GM08714 (cell line): ENCODE measurements around the gene COL23A1.

ENCODE experiments used
- H3K4me3 ChIP-seq: fragments of 200-500 bp; sonication (Bioruptor generic); 2 replicates; pipeline ENCODE4 v1.5.1; 2014; ENCODE audit warnings: mild to moderate bottlenecking, low read length, inconsistent platforms
- ZNF274 ChIP-seq: IDR thresholded peaks from 2 replicates; pipeline ENCODE4 v1.6.1; 2012; ENCODE audit warnings: mild to moderate bottlenecking, low read depth, low read length

Gene COL23A1

DNA sequence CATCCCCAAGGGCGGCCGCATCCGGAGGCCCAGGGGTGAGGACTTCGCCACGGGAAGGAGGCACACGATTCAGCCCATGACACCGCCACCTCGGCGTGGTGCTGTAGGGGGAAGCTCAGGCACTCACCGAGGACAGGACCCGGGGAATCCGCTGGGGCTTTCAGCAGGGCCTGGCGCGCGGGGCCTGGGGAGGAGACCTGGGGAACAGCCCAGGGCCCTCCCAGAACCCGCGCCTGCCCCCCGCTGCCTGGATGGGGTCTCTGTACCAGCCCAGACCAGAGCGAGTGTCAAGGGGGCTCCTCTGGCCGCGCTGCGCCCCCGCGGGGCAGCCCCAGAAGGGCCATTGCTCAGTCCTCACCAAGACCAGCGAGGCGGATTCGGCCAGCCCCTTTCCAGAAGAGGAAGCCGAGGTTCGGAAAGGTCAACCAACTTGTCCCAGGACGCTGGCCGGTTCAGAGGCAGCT lies 12.8 kb downstream of the COL23A1 start:
- no peak for TF ChIP-seq ZNF274
- H3K4me3 ChIP-seq, result no peak overlapping the region

DNA sequence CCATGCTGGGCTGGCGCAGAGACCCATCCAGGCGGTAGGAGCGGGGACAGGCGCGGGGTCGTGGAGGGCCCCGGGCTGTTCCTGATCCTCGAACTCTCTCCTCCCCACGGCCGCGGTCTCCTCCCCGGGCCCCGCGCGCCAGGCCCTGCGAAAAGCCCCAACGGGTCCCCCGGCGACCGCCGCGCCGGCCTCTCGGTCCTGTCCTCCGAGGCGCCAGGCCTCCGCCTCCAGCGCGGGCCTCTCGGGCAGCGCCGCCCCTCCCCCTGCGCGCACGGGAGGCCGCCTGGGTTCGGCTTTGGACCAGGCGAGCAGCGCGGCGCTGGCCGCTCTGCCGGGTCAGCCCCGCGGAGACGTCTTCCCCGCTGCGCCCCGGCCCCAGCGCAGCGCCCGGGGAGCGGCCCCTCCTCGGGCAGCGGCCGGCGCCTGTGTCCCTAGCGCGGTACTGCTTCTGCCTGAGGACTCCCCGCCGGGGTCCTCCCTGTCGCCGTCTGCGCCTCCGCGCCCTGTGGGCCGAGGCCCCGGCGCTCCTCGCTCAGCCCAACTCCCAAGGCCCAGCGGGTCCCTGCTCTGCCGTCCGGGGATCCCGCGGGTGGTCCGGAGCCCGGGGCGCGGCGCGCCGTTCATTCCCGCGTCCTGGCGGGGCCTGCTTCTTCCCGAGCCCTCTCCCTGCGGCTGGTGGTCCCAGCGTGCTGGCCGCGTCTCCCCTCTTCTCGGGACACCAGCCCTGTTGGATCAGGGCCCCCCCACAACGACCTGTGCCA lies 13.4 kb downstream of the COL23A1 start:
- no peak overlapping the region for H3K4me3 ChIP-seq
- TF ChIP-seq ZNF274, result no peak

DNA sequence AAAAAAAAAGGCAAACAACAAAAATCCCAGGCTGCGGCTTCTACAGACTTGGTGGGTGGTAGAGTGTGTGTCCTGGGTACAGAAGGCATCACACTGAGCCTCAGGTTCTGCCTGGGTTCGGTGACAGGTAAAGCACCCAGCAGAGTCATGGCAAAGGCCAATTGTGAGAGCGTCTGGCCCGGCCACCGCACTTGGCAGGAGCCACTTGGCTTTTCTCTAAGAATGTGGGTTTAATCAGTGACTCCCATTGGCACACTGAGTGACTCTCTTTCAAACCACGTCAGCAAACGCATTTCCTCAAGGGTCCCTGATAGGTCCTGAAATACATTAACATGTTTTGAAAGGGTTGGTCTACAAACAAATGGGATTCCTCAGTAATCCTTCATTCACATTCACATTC lies 17.0 kb downstream of the COL23A1 start:
- no peak overlapping the region for H3K4me3 ChIP-seq
- no peak for TF ChIP-seq ZNF274

DNA sequence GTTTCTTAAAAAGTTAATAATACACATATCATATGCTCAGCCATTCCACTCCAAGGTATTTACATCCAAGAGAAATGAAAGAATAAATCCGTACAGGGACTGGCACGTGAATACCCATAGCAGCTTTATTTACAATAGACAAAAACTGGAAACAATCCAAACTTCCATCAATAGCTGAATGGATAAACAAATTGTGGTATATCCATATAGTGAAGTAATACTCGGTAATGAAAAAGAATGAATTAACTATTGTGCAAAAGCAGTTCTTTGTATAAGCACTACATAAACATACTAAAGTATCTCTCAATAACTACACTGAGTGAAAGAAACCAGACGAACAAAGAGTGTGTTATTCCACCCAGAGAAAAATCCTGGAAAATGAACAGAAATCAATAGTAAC lies 17.6 kb downstream of the COL23A1 start:
- no peak for TF ChIP-seq ZNF274
- no peak overlapping the region for H3K4me3 ChIP-seq

DNA sequence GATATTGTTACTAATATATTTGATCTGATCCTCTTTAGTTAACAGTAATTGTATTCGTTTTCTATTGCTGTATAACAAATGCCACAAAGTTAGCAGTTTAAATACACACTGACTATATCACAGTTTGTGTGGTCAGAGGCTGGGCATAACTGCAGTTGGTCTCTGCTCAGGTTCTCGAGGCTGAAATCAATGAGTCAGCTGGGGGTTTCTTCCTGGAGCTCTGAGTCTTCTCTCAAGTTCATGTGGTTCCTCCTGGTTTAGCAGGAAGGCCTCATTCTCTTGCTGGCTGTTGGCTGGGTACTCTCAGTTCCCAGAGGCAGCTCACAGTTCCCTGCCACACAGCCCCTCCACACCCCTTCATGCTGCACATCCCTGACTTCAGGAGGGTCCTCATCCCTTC lies 20.7 kb downstream of the COL23A1 start:
- no peak for TF ChIP-seq ZNF274
- H3K4me3 ChIP-seq, result no peak overlapping the region

DNA sequence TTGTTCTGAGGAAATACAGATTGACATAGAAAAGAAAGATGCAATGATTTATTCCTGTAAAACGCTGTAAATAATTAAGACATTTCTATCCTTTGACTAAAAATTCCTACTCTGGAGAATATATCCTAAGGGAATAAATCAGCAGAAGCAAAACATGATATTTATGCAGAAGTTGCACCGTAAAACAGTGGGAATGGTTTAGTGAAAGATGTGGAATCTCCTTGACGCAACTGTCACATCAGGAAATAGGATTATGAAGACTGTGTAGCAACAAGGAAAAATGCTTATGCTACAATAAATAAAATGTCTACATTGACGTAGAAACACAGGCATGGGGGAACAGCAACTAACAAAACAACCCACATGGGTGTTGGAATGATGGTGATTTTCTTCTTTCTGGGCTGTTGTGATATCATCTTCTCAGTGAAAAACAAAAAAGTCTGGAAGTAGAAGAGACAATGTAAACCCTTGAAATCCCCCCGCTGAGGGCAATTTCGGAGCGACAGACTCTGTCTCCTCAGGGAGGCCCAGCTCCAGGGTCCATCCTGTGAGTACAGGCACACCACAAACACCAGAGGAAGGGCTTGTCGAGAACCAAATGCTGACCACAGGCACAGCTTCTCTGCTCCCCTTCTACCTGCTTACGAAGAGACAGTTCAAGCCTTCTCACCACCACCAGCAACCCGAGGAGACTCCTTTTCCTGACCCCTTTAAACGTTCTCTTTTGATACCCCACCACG lies 25.2 kb downstream of the COL23A1 start:
- no peak overlapping the region for H3K4me3 ChIP-seq
- no peak for TF ChIP-seq ZNF274

DNA sequence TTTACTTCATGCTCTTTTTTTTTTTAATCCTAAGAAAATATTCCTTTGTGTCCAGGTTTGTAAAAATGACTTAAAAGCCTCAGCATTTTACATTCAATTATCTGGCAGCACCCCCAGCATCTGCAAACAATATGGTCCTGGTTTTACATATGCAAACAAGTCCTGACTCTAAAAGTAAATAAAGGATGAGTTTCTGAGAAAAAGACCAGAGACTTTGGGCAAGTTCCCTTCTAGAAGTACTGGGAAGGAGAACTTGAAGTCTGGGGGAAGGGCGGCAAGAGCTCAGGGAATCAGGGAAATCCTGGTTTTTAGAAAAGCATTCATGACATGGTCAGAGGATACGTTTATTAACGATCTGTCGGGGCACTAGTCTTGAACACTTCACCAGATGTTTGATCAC lies 25.8 kb downstream of the COL23A1 start:
- no peak overlapping the region for H3K4me3 ChIP-seq
- TF ChIP-seq ZNF274, result no peak

DNA sequence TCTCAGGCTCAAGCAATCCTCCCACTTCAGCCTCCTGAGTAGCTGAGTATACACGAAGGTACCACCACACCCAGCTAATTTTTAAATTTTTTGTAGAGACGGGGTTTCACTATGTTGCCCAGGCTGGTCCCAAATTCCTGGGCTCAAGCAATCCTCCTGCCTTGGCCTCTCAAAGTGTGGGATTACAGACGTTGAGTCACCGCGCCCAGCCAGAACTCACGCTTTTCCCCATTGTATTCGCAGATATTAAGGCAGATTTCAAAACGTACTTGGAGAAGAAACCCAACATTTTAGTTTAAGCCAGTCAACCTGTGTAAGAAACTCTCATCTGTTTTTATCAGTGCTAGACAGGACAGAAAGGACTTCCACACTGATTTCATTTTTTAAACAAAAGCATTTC lies 26.6 kb downstream of the COL23A1 start:
- no peak overlapping the region for H3K4me3 ChIP-seq
- no peak for TF ChIP-seq ZNF274

DNA sequence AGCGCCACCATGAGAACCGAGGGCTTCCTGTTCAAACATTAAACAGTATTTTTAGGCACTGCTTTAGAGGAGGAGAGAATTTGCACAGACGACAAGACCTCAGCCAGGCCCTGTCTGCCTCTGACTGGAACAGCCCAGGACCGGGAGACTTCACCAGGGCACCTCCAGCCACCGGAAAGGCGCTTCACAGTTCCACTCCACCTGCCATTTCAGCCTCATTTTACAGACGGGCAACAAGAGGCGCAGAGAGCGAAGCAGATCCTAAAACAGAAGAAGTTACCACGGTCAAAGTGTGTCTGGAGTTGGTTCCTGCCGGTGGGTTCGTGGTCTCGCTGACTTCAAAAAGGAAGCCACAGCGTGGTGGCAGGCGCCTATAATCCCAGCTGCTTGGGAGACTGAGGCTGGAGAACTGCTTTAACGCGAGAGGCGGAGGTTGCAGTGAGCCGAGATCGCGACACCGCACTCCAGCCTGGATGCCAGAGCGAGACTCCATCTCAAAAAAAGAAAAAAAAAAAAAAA lies 28.4 kb downstream of the COL23A1 start:
- no peak for TF ChIP-seq ZNF274
- H3K4me3 ChIP-seq, result no peak overlapping the region

DNA sequence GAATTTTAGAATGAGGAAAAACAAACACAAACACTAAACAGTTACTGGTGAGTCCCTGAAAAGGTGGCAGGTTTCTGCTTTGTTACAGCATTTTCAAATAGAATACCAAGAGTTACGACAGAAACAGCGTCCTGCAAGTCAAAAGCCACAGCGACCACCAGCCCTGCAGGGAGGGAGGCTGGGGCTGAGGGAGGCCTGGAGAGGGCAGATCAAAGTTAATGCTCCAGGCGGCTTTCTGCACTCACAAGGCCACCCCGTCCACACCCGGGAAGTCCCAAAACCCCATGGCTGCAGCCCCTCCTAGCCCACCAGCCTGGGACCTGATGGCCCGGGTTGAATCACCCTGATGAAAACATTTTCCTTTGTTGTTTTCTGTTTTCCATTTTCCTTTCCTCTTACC lies 29.3 kb downstream of the COL23A1 start:
- TF ChIP-seq ZNF274, result no peak
- no peak overlapping the region for H3K4me3 ChIP-seq

DNA sequence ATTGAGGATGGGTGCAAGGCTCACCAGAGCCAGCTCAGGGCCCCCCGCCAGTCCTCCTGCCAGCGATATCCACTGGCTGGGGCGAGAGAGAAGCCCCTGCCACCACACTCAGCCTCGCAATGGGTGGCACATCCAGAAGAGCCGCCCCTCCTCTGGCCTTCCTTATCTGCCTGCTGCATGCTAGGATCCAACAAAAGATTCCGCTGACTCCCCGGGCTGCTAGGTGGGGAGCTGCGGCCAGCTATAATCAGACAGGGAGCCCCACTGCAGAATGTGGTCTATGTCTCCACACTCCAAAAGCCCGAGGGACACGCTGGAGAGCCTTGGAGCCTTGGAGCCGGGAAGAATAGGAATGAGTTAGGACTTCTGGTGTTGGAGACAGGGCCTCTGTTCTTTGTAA lies 32.8 kb downstream of the COL23A1 start:
- H3K4me3 ChIP-seq, result no peak overlapping the region
- no peak for TF ChIP-seq ZNF274

DNA sequence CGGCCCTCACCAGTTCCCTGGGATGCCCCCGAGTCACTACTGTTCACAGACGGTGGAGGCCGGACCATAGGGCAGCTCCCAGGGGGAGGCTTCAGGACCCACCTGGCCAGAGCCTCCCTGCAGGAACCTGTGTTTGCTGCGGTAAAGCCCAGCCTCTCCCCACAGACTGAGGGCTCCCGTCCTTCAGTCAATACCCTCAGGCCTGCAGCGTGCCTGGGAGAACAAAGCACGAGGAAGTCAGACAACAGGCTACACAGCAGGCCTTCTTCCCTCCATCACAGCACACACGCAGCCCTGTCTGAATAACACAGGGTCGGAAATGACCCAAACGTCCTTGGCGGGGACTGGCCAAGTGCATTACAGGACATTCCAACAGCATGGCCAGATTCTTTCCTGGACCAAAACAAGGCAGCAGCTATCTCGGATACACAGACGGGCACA lies 34.4 kb downstream of the COL23A1 start:
- H3K4me3 ChIP-seq, result no peak overlapping the region
- no peak for TF ChIP-seq ZNF274

DNA sequence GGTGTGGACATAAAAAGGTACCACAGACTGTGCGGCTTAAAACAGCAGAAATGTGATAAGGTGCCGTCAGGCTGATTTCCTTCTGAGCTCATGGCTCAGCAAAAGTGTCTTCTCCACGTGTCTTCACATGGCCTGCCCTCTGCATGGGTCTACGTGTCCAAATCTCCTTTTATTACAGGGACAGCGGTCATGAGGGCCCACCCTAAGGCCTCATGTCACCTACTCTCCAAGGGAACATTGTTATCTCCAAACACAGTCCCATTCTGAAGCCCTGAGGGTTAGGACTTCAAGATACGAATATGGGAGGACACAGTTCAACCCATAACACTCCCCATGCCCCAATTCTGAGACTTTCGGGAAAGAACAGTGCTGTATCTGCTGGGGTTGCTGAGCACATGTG lies 35.2 kb downstream of the COL23A1 start:
- TF ChIP-seq ZNF274, result no peak
- no peak overlapping the region for H3K4me3 ChIP-seq

DNA sequence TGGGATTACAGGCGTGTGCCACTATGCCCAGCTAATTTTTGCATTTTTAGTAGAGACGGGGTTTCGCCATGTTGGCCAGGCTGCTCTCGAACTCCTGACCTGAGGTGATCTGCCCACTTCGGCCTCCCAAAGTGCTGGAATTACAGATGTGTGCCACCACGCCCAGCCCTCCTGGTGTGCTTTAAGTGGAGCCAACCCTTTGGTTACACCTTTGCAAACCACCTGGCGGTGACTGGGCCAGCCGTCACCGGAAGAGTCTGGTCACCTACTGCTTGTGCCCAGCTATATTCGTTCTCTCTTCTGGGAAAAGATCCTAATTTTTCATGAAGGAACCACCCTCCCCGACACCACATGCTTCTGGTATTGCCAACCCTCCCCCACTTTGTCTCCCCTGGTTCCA lies 35.9 kb downstream of the COL23A1 start:
- TF ChIP-seq ZNF274, result no peak
- no peak overlapping the region for H3K4me3 ChIP-seq

DNA sequence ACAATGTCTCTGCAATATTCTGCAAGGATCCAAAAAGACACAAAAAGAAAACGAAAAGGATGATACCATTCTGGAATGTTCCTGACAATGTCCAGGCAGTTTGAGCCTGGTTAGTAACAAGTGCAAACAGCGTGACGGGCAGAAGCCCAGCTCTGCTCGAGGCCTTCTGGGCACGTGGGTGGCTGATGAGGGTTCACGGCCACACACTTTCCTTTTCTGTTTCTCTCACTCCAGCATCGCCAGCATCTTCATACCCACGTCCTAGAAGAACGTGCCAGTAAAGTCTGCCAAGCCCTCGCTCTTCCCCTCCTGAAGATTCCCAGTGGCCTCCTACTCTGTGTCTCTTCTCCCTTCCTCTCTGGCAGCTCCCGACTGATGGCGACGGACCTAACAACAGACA lies 36.7 kb downstream of the COL23A1 start:
- H3K4me3 ChIP-seq, result no peak overlapping the region
- no peak for TF ChIP-seq ZNF274
